CD14-positive monocyte (primary cell): ENCODE results near the gene DOK6. TPM values are rescaled to one million over a fixed set of nuclear protein-coding genes. Genes with fewer than 3 reads are reported as not detected.

Source experiments
- DNase-seq, 3 donors: peaks; one replicate each; pipeline ENCODE4 v3.0.0-alpha.2; 2011 to 2022
- H2AFZ ChIP-seq: 2 replicates; pipeline ENCODE4 v1.6.0; 2012; ENCODE audit warnings: mild to moderate bottlenecking, low read depth, low read length, inconsistent platforms; ENCODE audit not compliant: insufficient read depth, poor library complexity, severe bottlenecking
- H3K27ac ChIP-seq, 2 donors: 1 replicate in 1 of 2; 2 replicates in 1 of 2; pipeline ENCODE4 v1.5.1; 2012 to 2013; ENCODE audit warnings: low read length in 2 of 2, control low read depth in 1 of 2, inconsistent platforms in 1 of 2, low read depth in 1 of 2, mild to moderate bottlenecking in 1 of 2
- H3K27me3 ChIP-seq, 2 donors: one replicate each; pipeline versions ENCODE4 v1.6.0 to v1.6.1; 2011 to 2013; ENCODE audit warnings: low read length in 2 of 2; ENCODE audit not compliant: control insufficient read depth in 2 of 2, insufficient read depth in 2 of 2
- H3K36me3 ChIP-seq, 2 donors: replicated peaks in 1 of 2; 1 replicate in 1 of 2; 2 replicates in 1 of 2; pipeline versions ENCODE4 v1.5.1 to v1.6.1; 2012 to 2013; ENCODE audit warnings: low read length in 2 of 2, control low read depth in 1 of 2, inconsistent platforms in 1 of 2, mild to moderate bottlenecking in 1 of 2; ENCODE audit not compliant: insufficient read depth in 2 of 2, control insufficient read depth in 1 of 2
- H3K4me1 ChIP-seq, 2 donors: 1 replicate in 1 of 2; 2 replicates in 1 of 2; pipeline versions ENCODE4 v1.5.1 to v1.6.1; 2012 to 2013; ENCODE audit warnings: low read length in 2 of 2, control low read depth in 1 of 2, inconsistent platforms in 1 of 2, mild to moderate bottlenecking in 1 of 2, moderate library complexity in 1 of 2; ENCODE audit not compliant: insufficient read depth in 2 of 2, control insufficient read depth in 1 of 2
- H3K4me2 ChIP-seq: replicated peaks from 2 replicates; pipeline ENCODE3; 2012; ENCODE audit warnings: low read length, moderate library complexity, mild to moderate bottlenecking; ENCODE audit not compliant: poor library complexity, severe bottlenecking; ENCODE audit errors: extremely low read depth
- H3K4me3 ChIP-seq, 3 experiments: fragments of 200-600 bp in 1 of 3; sonication (generic) in 1 of 3; replicated peaks in 1 of 3; 1 replicate in 2 of 3; 2 replicates in 1 of 3; pipeline ENCODE4 v1.5.1; 2011 to 2013; ENCODE audit warnings: low read length in 3 of 3, mild to moderate bottlenecking in 3 of 3, control low read depth in 2 of 3, low read depth in 2 of 3, inconsistent platforms in 1 of 3, moderate library complexity in 1 of 3
- H3K79me2 ChIP-seq: 2 replicates; pipeline ENCODE4 v1.6.0; 2012; ENCODE audit warnings: mild to moderate bottlenecking, control low read depth, inconsistent platforms, low read length, moderate library complexity; ENCODE audit not compliant: insufficient read depth
- H3K9ac ChIP-seq: 2 replicates; pipeline ENCODE4 v1.6.0; 2017; ENCODE audit warnings: low read length, mild to moderate bottlenecking; ENCODE audit not compliant: insufficient read depth, poor library complexity, severe bottlenecking
- H3K9me3 ChIP-seq, 2 donors: replicated peaks in 1 of 2; 1 replicate in 1 of 2; 2 replicates in 1 of 2; pipeline versions ENCODE4 v1.5.1 to v1.6.1; 2012 to 2013; ENCODE audit warnings: low read length in 2 of 2, control low read depth in 1 of 2; ENCODE audit not compliant: control insufficient read depth in 1 of 2, insufficient read depth in 1 of 2
- H4K20me1 ChIP-seq: 2 replicates; pipeline ENCODE4 v1.6.0; 2012; ENCODE audit warnings: mild to moderate bottlenecking, low read length, control low read depth, moderate library complexity; ENCODE audit not compliant: insufficient read depth
- H3K27ac Mint-ChIP-seq, 7 donors: one replicate each; pipeline ENCODE4 v1.8.0; 2020; ENCODE audit warnings: mild to moderate bottlenecking in 7 of 7, mixed read lengths in 7 of 7, moderate library complexity in 6 of 7, inconsistent platforms in 2 of 7
- H3K27me3 Mint-ChIP-seq, 3 donors: one replicate each; pipeline ENCODE4 v1.8.0; 2021 to 2022; ENCODE audit warnings: low read depth in 3 of 3, mild to moderate bottlenecking in 3 of 3, mixed read lengths in 3 of 3, moderate library complexity in 3 of 3, inconsistent platforms in 1 of 3
- H3K36me3 Mint-ChIP-seq, 2 donors: one replicate each; pipeline ENCODE4 v1.8.0; 2020; ENCODE audit warnings: mixed read lengths in 2 of 2, inconsistent platforms in 1 of 2, mild to moderate bottlenecking in 1 of 2
- H3K4me1 Mint-ChIP-seq: one replicate; pipeline ENCODE4 v1.8.0; 2020; ENCODE audit warnings: mild to moderate bottlenecking, mixed read lengths
- H3K4me3 Mint-ChIP-seq, 2 donors: one replicate each; pipeline ENCODE4 v1.8.0; 2020; ENCODE audit warnings: mild to moderate bottlenecking in 2 of 2, mixed read lengths in 2 of 2, moderate library complexity in 1 of 2
- H3K9me3 Mint-ChIP-seq, 7 donors: one replicate each; pipeline ENCODE4 v1.8.0; 2020 to 2022; ENCODE audit warnings: mixed read lengths in 7 of 7, mild to moderate bottlenecking in 6 of 7, moderate library complexity in 6 of 7, inconsistent platforms in 2 of 7
- WGBS: methylation state at CpG from one replicate; pipeline ENCODE4 v1.1.5; 2013; ENCODE audit warnings: missing lambda C conversion rate; ENCODE audit not compliant: insufficient coverage; 5-methylcytosine and 5-hydroxymethylcytosine counted together
- intact Hi-C, 2 donors: fragments of 100-400 bp; cut with micrococcal nuclease; formaldehyde crosslinking; loops; one replicate each; pipeline versions ENCODE4 v1.15.0 to v1.15.1; 2023
- polyA plus RNA-seq, 3 donors: library from polyadenylated mRNA; depleted of rRNA in 1 of 3; unstranded in 2 of 3; stranded (reverse) in 1 of 3; fragments of 300-500 nt in 2 of 3; fragments of >200 nt in 1 of 3; fragmentation: Illumina TruSeq in 2 of 3; gene quantifications; 1 replicate in 2 of 3; 2 replicates in 1 of 3; pipeline ENCODE4 v1.2.3, GENCODE V29; 2012 to 2021
- TF ChIP-seq, protein P1 (sequence below): fragments of 200-600 bp; IDR thresholded peaks from one replicate; pipeline ENCODE4 v1.8.0; 2022; ENCODE audit warnings: antibody characterized with exemption, mild to moderate bottlenecking

The DOK6 gene
- polyA plus RNA-seq, 3 donors: not detected

- no peak for DNase-seq
- Histone ChIP-seq H4K20me1 (no peaks in the 10 kb centered on the region), H3K9me3 (no peaks in the 10 kb centered on the region), H3K4me3 (no peak overlapping the region), H3K9ac (no peak overlapping the region), H3K4me2 (no peak overlapping the region), H3K4me1 (no peaks in the 10 kb centered on the region), H3K27ac (no peak overlapping the region), H3K27me3 (no peaks in the 10 kb centered on the region), H3K36me3 (no peaks in the 10 kb centered on the region), H3K79me2 (no peaks in the 10 kb centered on the region), H2AFZ (no peak overlapping the region)
- no peaks in the 10 kb centered on the region for H3K36me3 Mint-ChIP-seq
- H3K4me1 Mint-ChIP-seq: no peaks in the 10 kb centered on the region
- H3K9me3 Mint-ChIP-seq: peaks cover 0 to under 1% (median 0%) of the 10 kb centered on the region in 7 donors
- intact Hi-C loops: no loop called here
- whole genome bisulfite sequencing: no CpG with 5 or more reads among the region's 3 CpGs
- no peak overlapping the region for H3K27ac Mint-ChIP-seq
- H3K4me3 Mint-ChIP-seq: no peak overlapping the region
- H3K27me3 Mint-ChIP-seq: no peaks in the 10 kb centered on the region
- TF ChIP-seq, protein P1, sequence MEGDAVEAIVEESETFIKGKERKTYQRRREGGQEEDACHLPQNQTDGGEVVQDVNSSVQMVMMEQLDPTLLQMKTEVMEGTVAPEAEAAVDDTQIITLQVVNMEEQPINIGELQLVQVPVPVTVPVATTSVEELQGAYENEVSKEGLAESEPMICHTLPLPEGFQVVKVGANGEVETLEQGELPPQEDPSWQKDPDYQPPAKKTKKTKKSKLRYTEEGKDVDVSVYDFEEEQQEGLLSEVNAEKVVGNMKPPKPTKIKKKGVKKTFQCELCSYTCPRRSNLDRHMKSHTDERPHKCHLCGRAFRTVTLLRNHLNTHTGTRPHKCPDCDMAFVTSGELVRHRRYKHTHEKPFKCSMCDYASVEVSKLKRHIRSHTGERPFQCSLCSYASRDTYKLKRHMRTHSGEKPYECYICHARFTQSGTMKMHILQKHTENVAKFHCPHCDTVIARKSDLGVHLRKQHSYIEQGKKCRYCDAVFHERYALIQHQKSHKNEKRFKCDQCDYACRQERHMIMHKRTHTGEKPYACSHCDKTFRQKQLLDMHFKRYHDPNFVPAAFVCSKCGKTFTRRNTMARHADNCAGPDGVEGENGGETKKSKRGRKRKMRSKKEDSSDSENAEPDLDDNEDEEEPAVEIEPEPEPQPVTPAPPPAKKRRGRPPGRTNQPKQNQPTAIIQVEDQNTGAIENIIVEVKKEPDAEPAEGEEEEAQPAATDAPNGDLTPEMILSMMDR: no peak
Measured at GRCh38 chr18:69664399-69664798, 263.7 kb downstream of the DOK6 start.

DNA sequence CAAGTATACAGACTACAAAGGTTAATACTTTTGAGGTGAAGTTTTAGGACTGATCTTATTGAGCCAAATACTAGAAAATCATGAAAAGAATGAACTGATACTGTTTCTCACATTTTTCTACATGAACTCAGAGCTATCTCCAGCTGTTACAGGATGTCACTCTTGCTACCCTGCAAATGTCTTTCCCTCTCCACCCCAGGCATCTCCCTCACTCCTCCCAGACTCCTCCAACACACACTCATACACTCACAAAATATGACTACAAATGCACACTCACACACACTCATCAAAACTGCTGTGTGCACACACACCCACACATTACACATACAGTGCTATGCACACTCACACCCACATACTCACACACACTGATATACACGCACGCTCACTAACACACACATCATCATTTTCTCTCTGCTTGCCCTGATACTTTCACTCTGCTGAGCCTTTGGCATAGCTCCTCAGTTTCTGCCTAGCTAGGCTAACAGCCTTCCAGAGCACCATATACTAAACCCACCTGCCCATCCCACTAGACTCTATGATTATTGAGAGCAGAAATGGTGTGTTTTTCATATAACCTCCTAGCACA lies 273.7 kb downstream of the DOK6 start:
- Histone ChIP-seq H3K4me3 (no peak overlapping the region), H3K9ac (no peak overlapping the region), H3K4me2 (no peak overlapping the region), H3K9me3 (no peaks in the 10 kb centered on the region), H3K27me3 (no peaks in the 10 kb centered on the region), H4K20me1 (no peaks in the 10 kb centered on the region), H3K27ac (no peak overlapping the region), H3K36me3 (no peaks in the 10 kb centered on the region), H3K4me1 (no peaks in the 10 kb centered on the region), H3K79me2 (no peaks in the 10 kb centered on the region), H2AFZ (no peak overlapping the region)
- TF ChIP-seq, protein P1: no peak
- no peak for DNase-seq
- 100% methylated on average over 2 of the region's 2 CpGs for WGBS
- Mint-ChIP-seq H3K4me1 (no peaks in the 10 kb centered on the region), H3K27me3 (peaks cover 0 to 1% (median 0%) of the 10 kb centered on the region in 3 donors), H3K4me3 (no peak overlapping the region), H3K27ac (no peak overlapping the region), H3K9me3 (peaks cover 0 to 8% (median 0%) of the 10 kb centered on the region in 7 donors), H3K36me3 (no peaks in the 10 kb centered on the region)
- intact Hi-C loops: no loop called here
